ENCODE results near the gene IFT172. TPM values are rescaled to one million over a fixed set of nuclear protein-coding genes. Genes with fewer than 3 reads are reported as not detected.
A peak's percentile ranks its signal among the peaks of the same experiment; 100 is the strongest.
"Not testable (repeated sequence)": the region's sequence is repeated elsewhere in the genome, so short reads cannot be mapped to it uniquely, and the experiment has no call there.

Gene IFT172
- 10 to 100 TPM in 1 of 6 experiments, 1 to 10 TPM in 5; 4.4 to 11.5 (median 6.2) TPM for total RNA-seq
- long read RNA-seq = 0 reads

DNA sequence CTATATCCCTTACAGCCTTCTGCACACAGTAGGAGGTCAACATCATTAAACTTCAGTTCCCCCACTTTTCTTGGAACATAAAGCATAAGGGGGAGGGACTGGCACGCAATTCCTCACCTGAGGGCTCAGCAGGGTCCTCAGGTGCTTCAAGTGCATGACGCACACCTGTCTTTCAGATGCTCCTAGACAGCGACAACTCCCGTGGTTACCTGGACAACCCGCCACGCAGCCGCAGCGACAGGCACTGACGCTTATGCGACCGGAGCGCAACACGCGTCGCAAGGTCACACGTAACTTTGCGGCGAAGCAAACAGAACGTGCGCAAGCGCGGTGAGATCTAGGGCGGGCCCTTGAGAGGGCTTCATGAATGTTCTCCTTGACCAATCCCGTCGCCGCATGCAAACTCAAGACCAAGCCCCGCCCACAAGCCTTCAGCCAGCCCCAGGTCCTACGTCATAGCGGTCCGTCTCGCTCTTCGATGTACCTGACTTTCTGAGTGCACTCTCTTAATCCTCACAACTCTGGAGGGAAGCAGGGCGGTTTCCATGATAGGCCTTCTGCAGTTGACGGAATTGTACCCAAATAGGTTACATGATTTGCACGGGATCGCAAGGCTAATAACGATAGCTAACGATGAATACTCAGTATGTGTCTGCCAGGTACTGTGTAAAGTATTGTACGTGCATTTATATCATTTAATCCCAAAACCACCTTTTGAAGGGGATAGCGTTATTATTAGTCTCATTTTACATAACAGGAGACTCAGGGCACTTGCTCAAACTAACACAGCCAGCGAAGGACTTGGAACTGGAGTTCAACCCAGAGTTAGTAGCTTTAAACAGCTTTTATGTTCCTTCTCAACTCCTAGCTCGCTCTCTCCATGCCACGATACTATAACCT lies at the start of gene IFT172:
Gene IFT172, minus strand, starts transcription at position 246 of the 900 bp plus-strand sequence. Its CDS starts 90 bp downstream, at position 156.
- Histone ChIP-seq H3K4me3 (peak within 1 kb of the TSS; percentile 41 to 48 (median 44)), H3K9me3 (no peaks in the 10 kb centered on the region), H3K27me3 (no peaks in the 10 kb centered on the region), H3K27ac (peak within 1 kb of the TSS; percentile 46 to 93 (median 88)), H3K36me3 (peaks cover 0 to 7% (median 0%) of the 10 kb centered on the region in 4 donors), H3K4me1 (peaks cover 0 to 20% (median 8%) of the 10 kb centered on the region in 4 donors)
- intact Hi-C loops (cut with DNase I) = no loop called here
- DNase-seq = peak; percentile 99 to 100 (median 100)
- 13% methylated on average over 19 of the region's 43 CpGs for WGBS (ENCODE audit: insufficient coverage, low coverage, low lambda C conversion rate, missing lambda C conversion rate)
- TF ChIP-seq, protein P1, sequence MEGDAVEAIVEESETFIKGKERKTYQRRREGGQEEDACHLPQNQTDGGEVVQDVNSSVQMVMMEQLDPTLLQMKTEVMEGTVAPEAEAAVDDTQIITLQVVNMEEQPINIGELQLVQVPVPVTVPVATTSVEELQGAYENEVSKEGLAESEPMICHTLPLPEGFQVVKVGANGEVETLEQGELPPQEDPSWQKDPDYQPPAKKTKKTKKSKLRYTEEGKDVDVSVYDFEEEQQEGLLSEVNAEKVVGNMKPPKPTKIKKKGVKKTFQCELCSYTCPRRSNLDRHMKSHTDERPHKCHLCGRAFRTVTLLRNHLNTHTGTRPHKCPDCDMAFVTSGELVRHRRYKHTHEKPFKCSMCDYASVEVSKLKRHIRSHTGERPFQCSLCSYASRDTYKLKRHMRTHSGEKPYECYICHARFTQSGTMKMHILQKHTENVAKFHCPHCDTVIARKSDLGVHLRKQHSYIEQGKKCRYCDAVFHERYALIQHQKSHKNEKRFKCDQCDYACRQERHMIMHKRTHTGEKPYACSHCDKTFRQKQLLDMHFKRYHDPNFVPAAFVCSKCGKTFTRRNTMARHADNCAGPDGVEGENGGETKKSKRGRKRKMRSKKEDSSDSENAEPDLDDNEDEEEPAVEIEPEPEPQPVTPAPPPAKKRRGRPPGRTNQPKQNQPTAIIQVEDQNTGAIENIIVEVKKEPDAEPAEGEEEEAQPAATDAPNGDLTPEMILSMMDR (IDR thresholded peaks at IDR 0.05) = no peak
- peak; percentile 82 for TF ChIP-seq POLR2A (IDR thresholded peaks at IDR 0.05)
- peak; percentile 88 to 94 (median 93) for ATAC-seq

- H3K4me1 ChIP-seq; H3K9me3 ChIP-seq; H3K4me3 ChIP-seq; H3K27ac ChIP-seq; H3K27me3 ChIP-seq; H3K36me3 ChIP-seq; intact Hi-C loops (cut with DNase I); ATAC-seq; DNase-seq: not testable (repeated sequence)
- WGBS (ENCODE audit: insufficient coverage, low coverage, low lambda C conversion rate, missing lambda C conversion rate) = 80% methylated on average over 4 of the region's 6 CpGs
Measured at GRCh38 chr2:27538839-27539450, 49.4 kb upstream of the IFT172 start.

DNA sequence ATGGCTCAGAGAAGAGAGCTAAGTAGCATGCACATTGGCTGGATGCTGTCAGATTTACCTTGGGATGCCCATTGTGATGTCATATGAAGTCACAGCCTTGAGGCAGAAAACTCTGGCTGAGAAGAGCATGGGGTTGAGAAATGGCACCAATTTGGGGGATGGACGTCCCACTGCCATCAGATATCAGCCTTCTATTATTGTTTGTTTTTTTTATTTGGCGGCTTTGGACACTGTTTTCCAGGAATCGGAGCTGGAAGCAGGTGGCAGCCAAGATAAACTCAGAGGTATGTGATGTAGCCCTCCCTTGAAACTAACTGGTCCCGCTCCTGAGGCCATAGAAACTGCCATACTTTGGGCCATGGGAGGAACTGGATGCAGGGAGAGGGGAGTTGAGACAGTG lies 47.7 kb upstream of the IFT172 start:
- H3K4me3 ChIP-seq = no peak overlapping the region
- intact Hi-C loops (cut with DNase I) = no loop called here
- no peaks in the 10 kb centered on the region for H3K9me3 ChIP-seq
- H3K27ac ChIP-seq = no peak overlapping the region
- H3K27me3 ChIP-seq = no peaks in the 10 kb centered on the region
- 52% methylated on average over 4 of the region's 4 CpGs for WGBS (ENCODE audit: insufficient coverage, low coverage, low lambda C conversion rate, missing lambda C conversion rate)
- DNase-seq = no peak
- no peaks in the 10 kb centered on the region for H3K36me3 ChIP-seq
- ATAC-seq = no peak
- TF ChIP-seq POLR2A (IDR thresholded peaks at IDR 0.05) = no peak
- TF ChIP-seq, protein P1 (IDR thresholded peaks at IDR 0.05) = no peak
- no peaks in the 10 kb centered on the region for H3K4me1 ChIP-seq

- H3K9me3 ChIP-seq = no peaks in the 10 kb centered on the region
Measured at GRCh38 chr2:27531983-27532382, 42.4 kb upstream of the IFT172 start.

More at GRCh38 chr2:27531983-27532382, 42.4 kb upstream of the IFT172 start:
- ATAC-seq (no peak), DNase-seq (no peak)
- TF ChIP-seq, protein P1 (IDR thresholded peaks at IDR 0.05) = no peak
- no peak for TF ChIP-seq POLR2A (IDR thresholded peaks at IDR 0.05)
- Histone ChIP-seq H3K4me3 (no peak overlapping the region), H3K36me3 (no peaks in the 10 kb centered on the region), H3K4me1 (no peaks in the 10 kb centered on the region), H3K27me3 (no peaks in the 10 kb centered on the region), H3K27ac (no peak overlapping the region)
- intact Hi-C loops (cut with DNase I) = no loop called here
- WGBS (ENCODE audit: insufficient coverage, low coverage, low lambda C conversion rate, missing lambda C conversion rate) = 74% methylated on average over 2 of the region's 2 CpGs
